SK-N-SH (cell line): ENCODE measurements around the gene OR56A1. TPM values are rescaled to one million over a fixed set of nuclear protein-coding genes. Genes with fewer than 3 reads are reported as not detected.
A peak's percentile ranks its signal among the peaks of the same experiment; 100 is the strongest.

Experiments
- CTCF ChIA-PET: fragments of 300-600, 350-600 bp; formaldehyde crosslinking; extraction: SDS; loops from one replicate; lab custom pipeline; 2021; lab: Yijun Ruan, JAX
- POLR2A ChIA-PET: fragments of 350-600 bp; sonication (Branson Sonifier 250); formaldehyde crosslinking; extraction: SDS; loops from one replicate; lab custom pipeline; 2020; ENCODE audit warnings: antibody characterized with exemption, inconsistent platforms; lab: Yijun Ruan, JAX
- DNase-seq: peaks from one replicate; pipeline ENCODE4 v3.0.0; 2012
- H2AFZ ChIP-seq: fragments of 200-600 bp; sonication (generic); 2 replicates; pipeline ENCODE4 v1.8.1; 2016; ENCODE audit warnings: antibody characterized with exemption, mild to moderate bottlenecking, low read depth
- H3F3A ChIP-seq: fragments of 200-600 bp; sonication (generic); replicated peaks from 2 replicates; pipeline ENCODE3; 2016; ENCODE audit warnings: antibody characterized with exemption, mild to moderate bottlenecking; ENCODE audit not compliant: insufficient read depth
- H3K27ac ChIP-seq, 2 experiments: fragments of 200-500 bp in 1 of 2; fragments of 200-600 bp in 1 of 2; sonication (Bioruptor generic) in 1 of 2; sonication (generic), shearing (Covaris generic) in 1 of 2; 2 replicates each; pipeline versions ENCODE4 v1.5.1 to v1.6.1; 2014 to 2016; ENCODE audit warnings: low read depth in 2 of 2, inconsistent platforms in 1 of 2, low read length in 1 of 2, mild to moderate bottlenecking in 1 of 2, mixed read lengths in 1 of 2
- H3K27me3 ChIP-seq: fragments of 200-600 bp; sonication (generic), shearing (Covaris generic); 2 replicates; pipeline ENCODE4 v1.6.1; 2016; ENCODE audit warnings: mixed run types; ENCODE audit not compliant: insufficient read depth
- H3K36me3 ChIP-seq, 2 experiments: fragments of 200-500 bp in 1 of 2; fragments of 200-600 bp in 1 of 2; sonication (Bioruptor generic) in 1 of 2; sonication (generic) in 1 of 2; replicated peaks in 1 of 2; 2 replicates each; pipeline versions ENCODE3 to v1.5.1; 2014 to 2016; ENCODE audit warnings: low read length in 1 of 2, mild to moderate bottlenecking in 1 of 2; ENCODE audit not compliant: insufficient read depth in 2 of 2, control insufficient read depth in 1 of 2
- H3K4me1 ChIP-seq, 2 experiments: fragments of 200-500 bp in 1 of 2; fragments of 200-600 bp in 1 of 2; sonication (Bioruptor generic) in 1 of 2; sonication (generic), shearing (Covaris generic) in 1 of 2; 2 replicates each; pipeline versions ENCODE4 v1.5.1 to v1.6.1; 2014 to 2016; ENCODE audit warnings: low read depth in 1 of 2, low read length in 1 of 2, mixed run types in 1 of 2; ENCODE audit not compliant: insufficient read depth in 2 of 2, control insufficient read depth in 1 of 2
- H3K4me2 ChIP-seq: fragments of 200-600 bp; sonication (generic), shearing (Covaris generic); 2 replicates; pipeline ENCODE4 v1.6.1; 2017; ENCODE audit warnings: mixed run types
- H3K4me3 ChIP-seq, 2 experiments: fragments of 200-500 bp in 1 of 2; fragments of 200-600 bp in 1 of 2; sonication (Bioruptor generic) in 1 of 2; sonication (generic), shearing (Covaris generic) in 1 of 2; 2 replicates each; pipeline versions ENCODE4 v1.5.1 to v1.8.1; 2014 to 2016; ENCODE audit warnings: low read depth in 2 of 2, inconsistent platforms in 1 of 2, low read length in 1 of 2, mild to moderate bottlenecking in 1 of 2, mixed read lengths in 1 of 2, moderate library complexity in 1 of 2
- H3K79me2 ChIP-seq: fragments of 200-600 bp; sonication (generic); 2 replicates; pipeline ENCODE4 v1.8.1; 2017; ENCODE audit warnings: mild to moderate bottlenecking; ENCODE audit not compliant: insufficient read depth
- H3K9ac ChIP-seq: fragments of 200-600 bp; sonication (generic); 2 replicates; pipeline ENCODE4 v1.6.1; 2017; ENCODE audit warnings: mixed run types
- H3K9me2 ChIP-seq: fragments of 200-600 bp; sonication (generic); 2 replicates; pipeline ENCODE4 v1.6.1; 2017; ENCODE audit warnings: mixed run types
- H3K9me3 ChIP-seq: fragments of 200-600 bp; sonication (generic); 2 replicates; pipeline ENCODE4 v1.6.1; 2017; ENCODE audit warnings: mixed run types, mild to moderate bottlenecking, moderate library complexity
- H4K20me1 ChIP-seq: fragments of 200-600 bp; sonication (generic); 2 replicates; pipeline ENCODE4 v1.6.1; 2017; ENCODE audit warnings: mild to moderate bottlenecking, mixed run types; ENCODE audit not compliant: insufficient read depth
- CTCF ChIP-seq: fragments of 200-600 bp; sonication (generic); IDR thresholded peaks from 2 replicates; pipeline ENCODE4 v1.6.1; 2017; ENCODE audit warnings: antibody characterized with exemption, mild to moderate bottlenecking, moderate library complexity
- ELF1 ChIP-seq: IDR thresholded peaks from 2 replicates; pipeline ENCODE4 v1.4.0; 2012
- EZH2phosphoT487 ChIP-seq: fragments of 200-600 bp; sonication (generic); IDR thresholded peaks from 2 replicates; pipeline ENCODE4 v1.6.1; 2017; ENCODE audit warnings: low read depth, mixed run types, mild to moderate bottlenecking, antibody characterized with exemption, moderate library complexity, borderline replicate concordance
- FOXM1 ChIP-seq: IDR thresholded peaks from 2 replicates; pipeline ENCODE4 v1.4.0; 2012; ENCODE audit warnings: low read depth, mild to moderate bottlenecking
- JUND ChIP-seq: IDR thresholded peaks from 2 replicates; pipeline ENCODE4 v1.4.0; 2012
- MAX ChIP-seq: IDR thresholded peaks from 2 replicates; pipeline ENCODE4 v1.4.0; 2012; ENCODE audit warnings: low read depth
- NRF1 ChIP-seq: IDR thresholded peaks from 2 replicates; pipeline ENCODE4 v1.6.1; 2012; ENCODE audit warnings: low read depth, mild to moderate bottlenecking, low read length
- PBX3 ChIP-seq: IDR thresholded peaks from 2 replicates; pipeline ENCODE4; 2012
- RAD21 ChIP-seq: IDR thresholded peaks from 2 replicates; pipeline ENCODE4 v1.6.1; 2012; ENCODE audit warnings: mild to moderate bottlenecking, low read length
- SIN3A ChIP-seq: IDR thresholded peaks from 2 replicates; pipeline ENCODE4 v1.6.1; 2012; ENCODE audit warnings: low read depth, mild to moderate bottlenecking, low read length, moderate library complexity, borderline replicate concordance
- TCF12 ChIP-seq: IDR thresholded peaks from 2 replicates; pipeline ENCODE4 v1.4.0; 2012
- TEAD4 ChIP-seq: IDR thresholded peaks from 2 replicates; pipeline ENCODE4 v1.4.0; 2012; ENCODE audit warnings: mild to moderate bottlenecking, borderline replicate concordance; ENCODE audit not compliant: insufficient read depth
- USF1 ChIP-seq: IDR thresholded peaks from 2 replicates; pipeline ENCODE4 v1.4.0; 2012; ENCODE audit warnings: low read depth, borderline replicate concordance
- whole genome bisulfite sequencing: methylation state at CpG from one replicate; pipeline ENCODE4 v1.1.6; 2017; ENCODE audit warnings: low lambda C conversion rate; 5-methylcytosine and 5-hydroxymethylcytosine counted together
- polyA plus RNA-seq, 3 experiments: library from polyadenylated mRNA; depleted of rRNA; stranded (reverse); fragments of >200 nt; gene quantifications; 2 replicates each; pipeline ENCODE4 v1.2.3, GENCODE V29; 2012

The OR56A1 gene
- polyA plus RNA-seq, 1 of the 3 experiments (the other 2 are of a cell fraction): not detected

GRCh38 chr11:6062691-6063358 lies 32.3 kb upstream of the OR56A1 start:
- no peaks in the 10 kb centered on the region for H3K79me2 ChIP-seq
- 1% methylated on average over 5 of the region's 5 CpGs for WGBS
- H4K20me1 ChIP-seq: no peaks in the 10 kb centered on the region
- no peaks in the 10 kb centered on the region for H3K9me3 ChIP-seq
- no peak for DNase-seq
- H3K4me3 ChIP-seq: no peak overlapping the region
- POLR2A ChIA-PET: no interaction called here
- no peak overlapping the region for H3K9ac ChIP-seq
- no peaks in the 10 kb centered on the region for H3F3A ChIP-seq
- no peak overlapping the region for H2AFZ ChIP-seq
- H3K9me2 ChIP-seq: no peaks in the 10 kb centered on the region
- 0 out of 2 replicates have a peak, but pooled peaks have one; percentile 6 for TF ChIP-seq CTCF
- no peak for TF ChIP-seq PBX3
- TF ChIP-seq, all 33 proteins: peak for 1
- Histone ChIP-seq H3K36me3 (no peaks in the 10 kb centered on the region), H3K4me1 (no peaks in the 10 kb centered on the region), H3K4me2 (no peak overlapping the region), H3K27ac (no peak overlapping the region), H3K27me3 (no peaks in the 10 kb centered on the region)
- CTCF ChIA-PET: no interaction called here

- H3K27ac ChIP-seq: no peak overlapping the region
- no peaks in the 10 kb centered on the region for H4K20me1 ChIP-seq
- no peak overlapping the region for H3K4me3 ChIP-seq
- WGBS: 0% methylated on average over 3 of the region's 3 CpGs
- H3K9me2 ChIP-seq: no peaks in the 10 kb centered on the region
- H3K4me1 ChIP-seq: no peaks in the 10 kb centered on the region
- ChIA-PET POLR2A (no interaction called here), CTCF (no interaction called here)
- H3K9me3 ChIP-seq: no peaks in the 10 kb centered on the region
- TF ChIP-seq TCF12: no peak
- TF ChIP-seq NRF1: no peak
- H3F3A ChIP-seq: no peaks in the 10 kb centered on the region
- H2AFZ ChIP-seq: no peak overlapping the region
- H3K27me3 ChIP-seq: no peaks in the 10 kb centered on the region
- no peaks in the 10 kb centered on the region for H3K79me2 ChIP-seq
- no peak overlapping the region for H3K9ac ChIP-seq
- DNase-seq: no peak
- no peaks in the 10 kb centered on the region for H3K36me3 ChIP-seq
- H3K4me2 ChIP-seq: no peak overlapping the region
Measured at GRCh38 chr11:6061475-6061874, 30.9 kb upstream of the OR56A1 start.

GRCh38 chr11:6057452-6057851 lies 26.9 kb upstream of the OR56A1 start:
- CTCF ChIA-PET: no interaction called here
- H3F3A ChIP-seq: no peaks in the 10 kb centered on the region
- no peak overlapping the region for H3K4me3 ChIP-seq
- no peaks in the 10 kb centered on the region for H3K9me2 ChIP-seq
- H3K79me2 ChIP-seq: no peaks in the 10 kb centered on the region
- WGBS: 5% methylated on average over 8 of the region's 8 CpGs
- TF ChIP-seq ELF1 (no peak), FOXM1 (no peak), RAD21 (no peak), CTCF (no peak), USF1 (no peak), SIN3A (no peak), MAX (no peak), TEAD4 (no peak), JUND (no peak), TCF12 (no peak), EZH2phosphoT487 (no peak)
- TF ChIP-seq, all 33 proteins: peak for 0
- no peaks in the 10 kb centered on the region for H3K4me1 ChIP-seq
- no peaks in the 10 kb centered on the region for H3K9me3 ChIP-seq
- no peak overlapping the region for H3K4me2 ChIP-seq
- no peaks in the 10 kb centered on the region for H3K27me3 ChIP-seq
- POLR2A ChIA-PET: no interaction called here
- H2AFZ ChIP-seq: no peak overlapping the region
- no peak for DNase-seq
- no peaks in the 10 kb centered on the region for H3K36me3 ChIP-seq
- H3K9ac ChIP-seq: no peak overlapping the region
- no peaks in the 10 kb centered on the region for H4K20me1 ChIP-seq
- no peak overlapping the region for H3K27ac ChIP-seq
